Lower lobe of right lung (tissue), 2 donors: ENCODE results near the gene EFCAB11. TPM values are rescaled to one million over a fixed set of nuclear protein-coding genes. Genes with fewer than 3 reads are reported as not detected.
A peak's percentile ranks its signal among the peaks of the same experiment; 100 is the strongest.

Experiments
- ATAC-seq, 2 donors: fragments of 200-7000 bp; cut with Tn5 transposase; one replicate each; pipeline ENCODE4 v1.9.1; 2020 to 2022; ENCODE audit warnings: mild to moderate bottlenecking in 2 of 2, moderate library complexity in 2 of 2
- DNase-seq: peaks from one replicate; pipeline ENCODE4 v3.0.0-alpha.2; 2020
- H3K27ac ChIP-seq: fragments of 200-600 bp; one replicate; pipeline ENCODE4 v1.8.0; 2022
- H3K27me3 ChIP-seq: fragments of 200-600 bp; one replicate; pipeline ENCODE4 v1.8.0; 2022; ENCODE audit warnings: low read depth
- H3K36me3 ChIP-seq: fragments of 200-600 bp; one replicate; pipeline ENCODE4 v1.8.0; 2022; ENCODE audit warnings: mild to moderate bottlenecking
- H3K4me1 ChIP-seq: fragments of 200-600 bp; one replicate; pipeline ENCODE4 v1.8.0; 2022
- H3K4me3 ChIP-seq: fragments of 200-600 bp; one replicate; pipeline ENCODE4 v1.8.0; 2022; ENCODE audit warnings: mild to moderate bottlenecking
- H3K9me3 ChIP-seq: fragments of 200-600 bp; one replicate; pipeline ENCODE4 v1.8.0; 2022
- intact Hi-C: fragments of 100-400 bp; cut with DNase I; formaldehyde crosslinking; loops from one replicate; pipeline ENCODE4 v1.11.0; 2022
- total RNA-seq: library from RNA; stranded (reverse); fragmentation: NEBNext Ultra II Directional; extraction: Animal tissue kit (Norgen Biotek cat#: 25700); gene quantifications from one replicate; pipeline ENCODE4 v1.2.1, GENCODE V29; 2021
- TF ChIP-seq, protein P1 (sequence below): fragments of 200-600 bp; IDR thresholded peaks from one replicate; pipeline ENCODE4 v1.8.0; 2022; ENCODE audit warnings: antibody characterized with exemption, mild to moderate bottlenecking
- donor health status: DM: no; HTN: yes; CAD: no; lungs with severe emphysema.

Gene EFCAB11
- total RNA-seq, 1 donor from 2014 or later, result 5.8 TPM

DNA sequence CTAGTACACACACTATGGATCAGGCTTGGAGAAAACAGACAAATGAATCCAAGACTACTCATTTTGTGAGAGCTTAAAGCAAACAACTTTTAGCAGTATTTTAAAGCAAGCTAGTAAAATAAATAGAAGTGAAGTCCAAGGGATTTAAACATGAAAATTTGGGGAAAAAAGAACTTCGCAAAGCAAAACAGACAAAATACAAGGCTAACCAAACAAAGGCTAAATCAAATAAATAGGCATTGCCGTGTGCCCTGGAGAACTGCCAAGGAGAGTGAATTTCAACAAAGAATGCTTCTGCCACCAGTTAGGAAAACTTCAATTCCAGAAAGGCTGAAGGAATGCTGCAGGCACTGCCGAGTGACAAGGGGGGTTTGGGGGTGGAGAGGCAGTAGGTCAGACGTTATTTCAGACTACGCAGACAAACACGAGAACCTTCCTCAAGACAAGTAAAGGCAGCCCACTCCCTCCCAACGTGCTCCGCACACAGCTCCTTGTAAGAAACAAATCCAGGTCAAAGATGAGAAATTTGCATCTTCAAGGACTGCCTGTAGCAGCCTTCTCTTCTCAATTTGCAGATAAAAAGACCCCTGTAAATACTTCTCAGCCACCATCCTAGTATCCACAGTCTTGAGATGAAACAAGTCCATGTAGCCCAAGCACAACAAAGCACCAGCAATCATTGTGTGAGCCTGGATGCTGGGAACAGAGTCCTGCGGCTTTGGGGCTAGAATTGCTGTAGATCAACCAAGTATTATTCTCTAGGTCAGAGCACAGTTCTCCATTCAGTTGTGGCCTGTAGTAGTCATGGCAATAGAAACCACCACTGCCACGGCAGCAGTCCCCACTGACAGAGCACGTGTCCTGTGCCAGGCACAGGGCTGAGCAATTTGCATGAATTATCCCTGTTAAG is 43.3 kb downstream of the EFCAB11 start:
- H3K27me3 ChIP-seq, result no peaks in the 10 kb centered on the region
- H3K9me3 ChIP-seq, result no peaks in the 10 kb centered on the region
- H3K27ac ChIP-seq, result no peak overlapping the region
- peak; percentile 34 to 72 for ATAC-seq
- peaks cover 22% of the 10 kb centered on the region for H3K4me1 ChIP-seq
- no peak for DNase-seq
- no peak overlapping the region for H3K4me3 ChIP-seq
- no peaks in the 10 kb centered on the region for H3K36me3 ChIP-seq
- intact Hi-C loops, result loop anchor here (10.0 kb wide), 1 partner anchor 886 kb away; no protein-coding TSS in a partner anchor
- TF ChIP-seq, protein P1, sequence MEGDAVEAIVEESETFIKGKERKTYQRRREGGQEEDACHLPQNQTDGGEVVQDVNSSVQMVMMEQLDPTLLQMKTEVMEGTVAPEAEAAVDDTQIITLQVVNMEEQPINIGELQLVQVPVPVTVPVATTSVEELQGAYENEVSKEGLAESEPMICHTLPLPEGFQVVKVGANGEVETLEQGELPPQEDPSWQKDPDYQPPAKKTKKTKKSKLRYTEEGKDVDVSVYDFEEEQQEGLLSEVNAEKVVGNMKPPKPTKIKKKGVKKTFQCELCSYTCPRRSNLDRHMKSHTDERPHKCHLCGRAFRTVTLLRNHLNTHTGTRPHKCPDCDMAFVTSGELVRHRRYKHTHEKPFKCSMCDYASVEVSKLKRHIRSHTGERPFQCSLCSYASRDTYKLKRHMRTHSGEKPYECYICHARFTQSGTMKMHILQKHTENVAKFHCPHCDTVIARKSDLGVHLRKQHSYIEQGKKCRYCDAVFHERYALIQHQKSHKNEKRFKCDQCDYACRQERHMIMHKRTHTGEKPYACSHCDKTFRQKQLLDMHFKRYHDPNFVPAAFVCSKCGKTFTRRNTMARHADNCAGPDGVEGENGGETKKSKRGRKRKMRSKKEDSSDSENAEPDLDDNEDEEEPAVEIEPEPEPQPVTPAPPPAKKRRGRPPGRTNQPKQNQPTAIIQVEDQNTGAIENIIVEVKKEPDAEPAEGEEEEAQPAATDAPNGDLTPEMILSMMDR, result no peak

DNA sequence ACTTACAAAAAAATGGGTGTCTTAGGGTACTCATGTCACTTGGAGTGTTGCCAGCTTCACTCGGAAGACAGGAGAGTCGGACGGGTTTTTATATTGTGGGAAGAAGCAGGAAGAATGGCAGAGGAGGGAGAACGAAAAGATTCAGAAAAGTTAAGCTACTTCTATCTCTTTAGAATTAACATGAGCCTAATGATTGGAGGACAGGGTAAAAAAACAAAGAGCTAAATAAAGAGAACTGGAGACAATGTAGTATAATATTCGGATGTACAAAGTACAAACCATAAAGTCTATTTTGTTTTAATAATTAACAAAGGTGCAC is 43.9 kb downstream of the EFCAB11 start:
- peaks cover 22% of the 10 kb centered on the region for H3K4me1 ChIP-seq
- no peak overlapping the region for H3K4me3 ChIP-seq
- H3K27ac ChIP-seq, result no peak overlapping the region
- DNase-seq, result no peak
- TF ChIP-seq, protein P1, result no peak
- no peaks in the 10 kb centered on the region for H3K9me3 ChIP-seq
- intact Hi-C loops, result loop anchor here (10.0 kb wide), 1 partner anchor 886 kb away; no protein-coding TSS in a partner anchor
- no peaks in the 10 kb centered on the region for H3K36me3 ChIP-seq
- no peaks in the 10 kb centered on the region for H3K27me3 ChIP-seq
- ATAC-seq, result no peak

DNA sequence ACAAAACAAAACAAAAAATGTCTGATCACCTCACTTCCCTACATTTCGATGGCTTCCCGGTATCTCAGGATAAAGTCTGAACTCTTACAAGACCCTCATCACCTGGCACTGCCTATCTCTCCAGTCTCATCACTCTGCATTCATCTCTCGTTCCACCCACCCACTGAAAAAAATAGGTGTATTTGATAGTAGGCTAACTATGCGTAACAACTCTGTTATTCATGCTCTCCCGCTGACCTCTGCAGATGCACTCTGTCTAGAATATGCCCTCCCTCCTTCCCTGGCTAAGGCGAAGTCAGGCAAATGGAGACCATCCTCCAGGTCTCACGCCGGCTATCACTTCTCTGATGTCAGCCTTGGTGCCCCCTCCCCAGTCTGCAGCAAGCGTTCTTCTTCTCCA is 44.9 kb downstream of the EFCAB11 start:
- intact Hi-C loops, result no loop called here
- H3K9me3 ChIP-seq, result no peaks in the 10 kb centered on the region

DNA sequence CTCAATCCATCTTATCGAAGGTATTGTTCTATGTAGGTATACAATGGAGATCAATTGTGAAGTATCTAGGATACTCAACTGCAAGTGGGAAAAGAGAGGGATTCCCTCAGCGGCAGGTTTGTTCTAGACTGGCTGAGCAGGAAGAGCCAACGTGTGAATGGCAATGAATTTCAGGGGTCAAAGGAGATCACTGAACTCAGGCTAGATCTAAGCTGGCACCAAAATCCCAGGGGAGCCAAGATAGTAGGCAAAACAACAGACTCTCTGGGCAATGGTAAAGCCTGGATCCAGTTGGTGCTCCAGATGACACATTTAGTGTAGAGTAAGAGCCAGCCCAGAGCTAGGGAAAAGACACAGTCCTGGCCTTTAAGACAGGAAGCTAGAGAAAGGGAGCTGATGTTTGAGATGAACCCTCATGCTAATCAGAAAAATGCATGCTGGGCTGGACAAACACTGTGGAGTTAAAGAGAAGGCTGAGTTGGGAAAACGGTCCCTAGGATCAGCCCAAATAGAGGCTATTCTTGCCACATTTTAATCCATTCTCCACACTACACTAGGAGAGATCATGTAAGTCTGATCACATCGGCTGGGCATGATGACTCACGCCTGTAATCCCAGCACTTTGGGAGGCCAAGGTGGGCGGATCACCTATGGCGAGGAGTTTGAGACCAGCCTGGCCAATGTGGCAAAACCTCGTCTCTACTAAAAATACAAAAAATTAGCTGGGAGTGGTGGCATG is 45.6 kb downstream of the EFCAB11 start:
- no peaks in the 10 kb centered on the region for H3K9me3 ChIP-seq
- ATAC-seq (no peak), DNase-seq (no peak)
- no peaks in the 10 kb centered on the region for H3K27me3 ChIP-seq
- no peak overlapping the region for H3K27ac ChIP-seq
- intact Hi-C loops, result no loop called here
- peaks cover 22% of the 10 kb centered on the region for H3K4me1 ChIP-seq
- TF ChIP-seq, protein P1, result no peak
- no peak overlapping the region for H3K4me3 ChIP-seq
- no peaks in the 10 kb centered on the region for H3K36me3 ChIP-seq

More for the DNA sequence above, 44.9 kb downstream of the EFCAB11 start:
- no peak overlapping the region for H3K27ac ChIP-seq
- DNase-seq (no peak), ATAC-seq (no peak)
- no peaks in the 10 kb centered on the region for H3K27me3 ChIP-seq
- peaks cover 22% of the 10 kb centered on the region for H3K4me1 ChIP-seq
- no peak overlapping the region for H3K4me3 ChIP-seq
- TF ChIP-seq, protein P1, result no peak
- no peaks in the 10 kb centered on the region for H3K36me3 ChIP-seq

DNA sequence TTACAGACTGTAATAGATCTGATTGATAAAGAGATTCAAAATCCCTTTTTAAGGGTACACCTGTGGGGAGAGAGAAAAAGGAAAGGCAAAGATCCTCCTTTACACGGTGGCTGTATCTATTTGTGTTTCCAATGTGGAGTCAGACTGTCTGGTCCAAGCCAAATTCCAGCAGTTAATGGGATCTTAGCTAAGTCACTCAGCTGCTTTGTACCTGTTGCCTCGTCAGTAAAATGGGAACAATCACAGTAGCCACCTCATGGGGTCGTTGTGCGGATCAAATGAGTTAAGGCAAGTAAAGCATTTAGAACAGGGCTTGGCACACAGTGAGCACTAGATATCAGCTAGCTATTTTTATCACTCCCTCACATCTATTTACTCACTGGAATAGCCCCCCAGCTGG is 46.9 kb downstream of the EFCAB11 start:
- H3K36me3 ChIP-seq, result no peaks in the 10 kb centered on the region
- intact Hi-C loops, result no loop called here
- H3K27me3 ChIP-seq, result no peaks in the 10 kb centered on the region
- H3K4me3 ChIP-seq, result no peak overlapping the region
- DNase-seq (no peak), ATAC-seq (no peak)
- H3K9me3 ChIP-seq, result no peaks in the 10 kb centered on the region
- TF ChIP-seq, protein P1, result no peak
- peaks cover 17% of the 10 kb centered on the region for H3K4me1 ChIP-seq
- no peak overlapping the region for H3K27ac ChIP-seq
